Middle frontal gyrus (tissue), 1 donor: Measurements from ENCODE around the gene FBXO2.

Experiments
- DNase-seq: peaks from one replicate; pipeline ENCODE4 v3.0.0-alpha.2; 2015; ENCODE audit warnings: low spot score; ENCODE audit errors: extremely low spot score

The FBXO2 gene

DNA sequence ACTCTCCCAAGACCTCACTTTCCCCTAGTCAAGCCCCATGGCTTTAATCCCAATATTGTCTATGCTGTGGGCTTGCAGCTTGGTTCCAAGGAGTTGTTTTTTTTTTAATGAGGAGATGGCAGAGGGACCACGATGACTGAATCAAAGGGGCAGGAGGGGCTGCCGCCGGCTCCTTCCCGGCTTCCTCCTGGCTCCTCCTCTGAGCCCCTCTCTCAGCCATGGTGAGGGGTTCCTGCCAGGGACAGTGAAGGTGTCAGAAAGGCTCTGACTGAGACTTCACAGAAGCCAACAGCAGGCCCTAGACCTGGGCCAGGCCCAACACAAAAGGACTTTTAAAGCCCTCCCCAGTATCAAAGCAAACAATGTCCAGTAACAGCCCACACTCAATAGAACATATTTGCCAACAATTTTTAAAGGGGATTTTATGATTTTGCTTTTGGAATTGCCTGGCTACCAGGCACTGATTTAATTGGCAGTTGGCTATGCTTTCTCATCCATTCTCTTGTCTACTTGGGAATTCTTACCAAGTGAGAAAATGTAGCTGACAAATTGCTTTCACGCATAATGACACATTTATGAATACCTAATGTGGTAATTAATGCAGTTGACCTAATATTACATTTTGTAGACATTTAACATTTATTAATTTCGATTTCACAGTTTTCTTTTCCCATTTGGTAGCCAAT, 54.2 kb downstream of the FBXO2 start:
- DNase-seq, result no peak

DNA sequence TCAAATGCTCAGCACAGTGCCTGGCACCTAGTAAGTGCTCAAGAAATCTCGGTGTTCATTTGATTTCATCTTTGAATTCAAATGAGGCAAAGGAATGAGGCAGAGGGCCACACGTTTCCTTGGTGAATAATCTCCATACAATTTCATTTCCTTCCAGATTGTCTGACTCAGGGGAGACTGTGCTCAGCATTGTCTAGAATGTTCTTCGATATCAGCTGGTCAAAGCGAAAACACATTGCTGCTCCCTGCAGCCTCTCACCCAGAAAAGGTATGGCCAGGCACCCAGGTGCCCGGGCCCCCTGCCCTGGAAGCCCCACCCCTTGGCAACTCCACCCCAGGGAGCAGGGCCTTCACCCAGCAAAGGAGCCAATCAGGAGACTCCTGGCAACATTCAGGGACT, 55.8 kb downstream of the FBXO2 start:
- DNase-seq, result no peak
